Suprapubic skin (tissue), 4 donors: ENCODE measurements around the gene UVSSA. TPM values are rescaled to one million over a fixed set of nuclear protein-coding genes. Genes with fewer than 3 reads are reported as not detected.

Experiments used
- DNase-seq, 2 donors: peaks; one replicate each; pipeline ENCODE4 v3.0.0-alpha.2; 2019; ENCODE audit warnings: low spot score in 2 of 2
- H3K27ac ChIP-seq: fragments of 200-600 bp; sonication (generic); one replicate; pipeline ENCODE4 v1.5.1; 2019
- H3K27me3 ChIP-seq: fragments of 200-600 bp; sonication (generic); one replicate; pipeline ENCODE4 v1.5.1; 2019
- H3K36me3 ChIP-seq: fragments of 200-600 bp; sonication (generic); one replicate; pipeline ENCODE4 v1.5.1; 2019
- H3K4me1 ChIP-seq: fragments of 200-600 bp; sonication (generic); one replicate; pipeline ENCODE4 v1.5.1; 2019
- H3K4me3 ChIP-seq: fragments of 200-600 bp; sonication (generic); one replicate; pipeline ENCODE4 v1.5.1; 2019; ENCODE audit warnings: mild to moderate bottlenecking
- H3K9me3 ChIP-seq: fragments of 200-600 bp; sonication (generic); one replicate; pipeline ENCODE4 v1.5.1; 2019
- EP300 ChIP-seq: sonication (generic); formaldehyde crosslinking; IDR thresholded peaks from one replicate; pipeline ENCODE4 v1.6.1; 2017; ENCODE audit warnings: antibody characterized with exemption
- POLR2A ChIP-seq, 2 donors: fragments of 450-650 bp; IDR thresholded peaks; one replicate each; pipeline ENCODE4 v1.6.1; 2017; ENCODE audit warnings: antibody characterized with exemption in 2 of 2, mild to moderate bottlenecking in 2 of 2, moderate library complexity in 2 of 2
- POLR2AphosphoS5 ChIP-seq, 3 donors: sonication (generic); formaldehyde crosslinking; IDR thresholded peaks; one replicate each; pipeline ENCODE4 v1.6.1; 2017; ENCODE audit warnings: antibody characterized with exemption in 3 of 3
- WGBS: methylation state at CpG from one replicate; pipeline ENCODE4 v1.1.5; 2018; 5-methylcytosine and 5-hydroxymethylcytosine counted together
- total RNA-seq, 4 donors: library from RNA; depleted of rRNA; stranded (reverse); fragments of >200 nt; gene quantifications; one replicate each; pipeline ENCODE4 v1.1.0, GENCODE V29; 2016
- TF ChIP-seq, protein P1 (sequence below), 2 donors: fragments of 200-600 bp in 1 of 2; fragments of 450-650 bp in 1 of 2; sonication (generic) in 1 of 2; IDR thresholded peaks; one replicate each; pipeline ENCODE4 v1.5.1; 2016 to 2019; ENCODE audit warnings: antibody characterized with exemption in 2 of 2, mild to moderate bottlenecking in 1 of 2, moderate library complexity in 1 of 2

UVSSA gene
- total RNA-seq, 4 donors from 2014 or later: 16.2 to 107 (median 24.9) TPM

GRCh38 chr4:1358421-1359143, 11.6 kb downstream of the UVSSA start:
- H3K27me3 ChIP-seq: no peaks in the 10 kb centered on the region
- no peak for DNase-seq
- TF ChIP-seq, protein P1, sequence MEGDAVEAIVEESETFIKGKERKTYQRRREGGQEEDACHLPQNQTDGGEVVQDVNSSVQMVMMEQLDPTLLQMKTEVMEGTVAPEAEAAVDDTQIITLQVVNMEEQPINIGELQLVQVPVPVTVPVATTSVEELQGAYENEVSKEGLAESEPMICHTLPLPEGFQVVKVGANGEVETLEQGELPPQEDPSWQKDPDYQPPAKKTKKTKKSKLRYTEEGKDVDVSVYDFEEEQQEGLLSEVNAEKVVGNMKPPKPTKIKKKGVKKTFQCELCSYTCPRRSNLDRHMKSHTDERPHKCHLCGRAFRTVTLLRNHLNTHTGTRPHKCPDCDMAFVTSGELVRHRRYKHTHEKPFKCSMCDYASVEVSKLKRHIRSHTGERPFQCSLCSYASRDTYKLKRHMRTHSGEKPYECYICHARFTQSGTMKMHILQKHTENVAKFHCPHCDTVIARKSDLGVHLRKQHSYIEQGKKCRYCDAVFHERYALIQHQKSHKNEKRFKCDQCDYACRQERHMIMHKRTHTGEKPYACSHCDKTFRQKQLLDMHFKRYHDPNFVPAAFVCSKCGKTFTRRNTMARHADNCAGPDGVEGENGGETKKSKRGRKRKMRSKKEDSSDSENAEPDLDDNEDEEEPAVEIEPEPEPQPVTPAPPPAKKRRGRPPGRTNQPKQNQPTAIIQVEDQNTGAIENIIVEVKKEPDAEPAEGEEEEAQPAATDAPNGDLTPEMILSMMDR (IDR thresholded peaks at IDR 0.05): no peak
- no peak for TF ChIP-seq EP300
- TF ChIP-seq POLR2A (IDR thresholded peaks at IDR 0.05): no peak
- no peak for TF ChIP-seq POLR2AphosphoS5 (IDR thresholded peaks at IDR 0.05)
- H3K9me3 ChIP-seq: no peaks in the 10 kb centered on the region
- peaks cover 51% of the 10 kb centered on the region for H3K36me3 ChIP-seq
- H3K27ac ChIP-seq: no peak overlapping the region
- 93% methylated on average over 38 of the region's 38 CpGs for WGBS
- H3K4me3 ChIP-seq: no peak overlapping the region
- no peaks in the 10 kb centered on the region for H3K4me1 ChIP-seq

GRCh38 chr4:1359144-1359501, 12.1 kb downstream of the UVSSA start:
- 80% methylated on average over 14 of the region's 14 CpGs for WGBS
- H3K4me1 ChIP-seq: no peaks in the 10 kb centered on the region
- H3K27me3 ChIP-seq: no peaks in the 10 kb centered on the region
- no peaks in the 10 kb centered on the region for H3K9me3 ChIP-seq
- H3K36me3 ChIP-seq: peaks cover 46% of the 10 kb centered on the region
- TF ChIP-seq POLR2A (IDR thresholded peaks at IDR 0.05) (no peak), POLR2AphosphoS5 (IDR thresholded peaks at IDR 0.05) (no peak)
- no peak overlapping the region for H3K4me3 ChIP-seq
- no peak for DNase-seq
- no peak overlapping the region for H3K27ac ChIP-seq

GRCh38 chr4:1359976-1360375, 13.0 kb downstream of the UVSSA start:
- Histone ChIP-seq H3K27me3 (no peaks in the 10 kb centered on the region), H3K9me3 (no peaks in the 10 kb centered on the region), H3K4me1 (peaks cover 5% of the 10 kb centered on the region), H3K27ac (no peak overlapping the region), H3K36me3 (peaks cover 41% of the 10 kb centered on the region), H3K4me3 (no peak overlapping the region)
- TF ChIP-seq EP300 (no peak), POLR2A (IDR thresholded peaks at IDR 0.05) (no peak), POLR2AphosphoS5 (IDR thresholded peaks at IDR 0.05) (no peak)
- TF ChIP-seq, protein P1 (IDR thresholded peaks at IDR 0.05): no peak
- no peak for DNase-seq
- 100% methylated on average over 5 of the region's 16 CpGs for WGBS

DNA sequence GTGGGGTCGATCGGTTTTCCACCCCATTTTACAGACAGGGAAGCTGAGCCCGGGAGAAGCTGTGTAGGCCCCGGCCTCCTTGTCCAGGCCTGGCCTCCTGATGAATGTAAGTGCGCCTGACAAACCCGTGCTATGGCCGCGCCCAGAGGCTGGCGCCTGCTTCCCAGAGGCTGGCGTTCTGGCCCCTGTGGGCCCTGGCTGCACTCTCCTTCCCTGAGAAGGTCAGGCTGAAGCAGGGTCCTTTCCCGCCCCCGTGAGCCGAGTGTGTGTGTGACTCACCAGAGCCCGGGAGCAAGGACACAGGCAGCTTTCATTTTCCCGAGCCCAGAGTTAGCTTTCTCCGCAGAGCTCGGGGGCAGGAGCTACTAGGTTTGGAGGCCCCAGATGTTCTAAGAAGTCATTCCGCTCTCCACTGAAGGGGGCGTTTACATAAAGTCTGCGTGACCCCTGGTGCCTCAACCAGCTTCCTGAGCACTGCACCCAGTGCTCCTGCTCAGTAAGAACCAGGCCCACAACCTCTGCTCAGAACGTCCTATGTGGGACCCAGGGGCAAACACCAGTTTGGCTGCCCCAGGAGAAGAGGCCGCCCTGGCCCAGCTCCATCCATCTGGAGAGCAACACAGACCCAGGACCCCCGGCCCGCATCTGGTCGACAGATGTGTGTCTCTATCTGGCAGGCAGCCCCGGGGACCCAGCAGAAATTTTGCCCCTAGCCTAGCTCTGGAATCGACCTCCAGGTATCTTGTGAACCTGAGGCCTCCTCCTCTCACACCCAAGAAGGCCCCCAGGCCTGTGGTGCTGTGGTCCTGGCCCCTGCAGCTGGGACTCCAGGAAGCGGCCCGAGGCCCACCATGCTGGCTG, 13.6 kb downstream of the UVSSA start:
- Histone ChIP-seq H3K4me3 (no peak overlapping the region), H3K9me3 (no peaks in the 10 kb centered on the region), H3K27me3 (no peaks in the 10 kb centered on the region), H3K27ac (no peak overlapping the region), H3K4me1 (peaks cover 7% of the 10 kb centered on the region), H3K36me3 (peaks cover 37% of the 10 kb centered on the region)
- 82% methylated on average over 15 of the region's 29 CpGs for WGBS
- no peak for DNase-seq
- no peak for TF ChIP-seq POLR2AphosphoS5 (IDR thresholded peaks at IDR 0.05)
- TF ChIP-seq EP300: no peak
- TF ChIP-seq POLR2A (IDR thresholded peaks at IDR 0.05): no peak
- TF ChIP-seq, protein P1 (IDR thresholded peaks at IDR 0.05): no peak

GRCh38 chr4:1361431-1361830, 14.4 kb downstream of the UVSSA start:
- H3K4me3 ChIP-seq: no peak overlapping the region
- TF ChIP-seq, protein P1 (IDR thresholded peaks at IDR 0.05): no peak
- no peak for TF ChIP-seq POLR2AphosphoS5 (IDR thresholded peaks at IDR 0.05)
- TF ChIP-seq EP300: no peak
- no peak for TF ChIP-seq POLR2A (IDR thresholded peaks at IDR 0.05)
- no peak overlapping the region for H3K27ac ChIP-seq
- DNase-seq: no peak
- H3K4me1 ChIP-seq: peaks cover 10% of the 10 kb centered on the region
- 86% methylated on average over 18 of the region's 18 CpGs for WGBS
- H3K9me3 ChIP-seq: no peaks in the 10 kb centered on the region
- peaks cover 37% of the 10 kb centered on the region for H3K36me3 ChIP-seq
- no peaks in the 10 kb centered on the region for H3K27me3 ChIP-seq
